GM23338 (cell line): ENCODE measurements around the gene RALBP1.

Source experiments
- EZH2 ChIP-seq: fragments of 200-600 bp; sonication (generic); IDR thresholded peaks from one replicate; pipeline ENCODE4 v1.8.0; 2017; ENCODE audit warnings: antibody characterized with exemption, mild to moderate bottlenecking, low read depth; ENCODE audit not compliant: unreplicated experiment
- POLR2AphosphoS5 ChIP-seq: IDR thresholded peaks from 2 replicates; pipeline ENCODE4 v1.6.1; 2016; ENCODE audit warnings: antibody characterized with exemption, low read depth
- TF ChIP-seq, protein P1 (sequence below), 2 experiments: fragments of 200-600 bp in 1 of 2; sonication (generic) in 1 of 2; conservative IDR thresholded peaks; 2 replicates each; pipeline versions ENCODE4 v1.5.1 to v1.6.1; 2016 to 2017; ENCODE audit warnings: antibody characterized with exemption in 2 of 2, low read depth in 2 of 2, mild to moderate bottlenecking in 2 of 2, moderate library complexity in 1 of 2
- TF ChIP-seq, protein P2 (sequence below): IDR thresholded peaks from one replicate; pipeline ENCODE4 v1.6.1; 2018; ENCODE audit warnings: antibody characterized with exemption; ENCODE audit not compliant: unreplicated experiment

DNA sequence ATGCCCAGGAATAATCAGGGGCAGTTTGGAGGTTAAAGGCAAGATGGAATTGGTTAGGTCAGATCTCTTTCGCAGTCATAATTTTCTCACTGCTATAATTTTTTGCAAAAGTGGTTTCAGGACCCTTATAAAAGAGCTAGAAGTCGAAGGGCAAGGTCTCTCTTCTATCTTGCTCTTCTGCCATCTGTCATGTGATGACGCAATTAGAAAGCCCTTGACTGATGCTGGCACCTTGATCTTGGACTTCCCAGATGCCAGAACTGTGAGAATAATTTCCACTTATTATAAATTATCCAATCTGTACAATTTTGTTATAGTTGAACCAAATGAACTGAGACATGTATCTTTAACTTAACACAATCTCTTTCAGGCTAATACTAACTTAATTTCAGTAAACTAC is 6.3 kb upstream of the RALBP1 start:
- TF ChIP-seq, protein P1, sequence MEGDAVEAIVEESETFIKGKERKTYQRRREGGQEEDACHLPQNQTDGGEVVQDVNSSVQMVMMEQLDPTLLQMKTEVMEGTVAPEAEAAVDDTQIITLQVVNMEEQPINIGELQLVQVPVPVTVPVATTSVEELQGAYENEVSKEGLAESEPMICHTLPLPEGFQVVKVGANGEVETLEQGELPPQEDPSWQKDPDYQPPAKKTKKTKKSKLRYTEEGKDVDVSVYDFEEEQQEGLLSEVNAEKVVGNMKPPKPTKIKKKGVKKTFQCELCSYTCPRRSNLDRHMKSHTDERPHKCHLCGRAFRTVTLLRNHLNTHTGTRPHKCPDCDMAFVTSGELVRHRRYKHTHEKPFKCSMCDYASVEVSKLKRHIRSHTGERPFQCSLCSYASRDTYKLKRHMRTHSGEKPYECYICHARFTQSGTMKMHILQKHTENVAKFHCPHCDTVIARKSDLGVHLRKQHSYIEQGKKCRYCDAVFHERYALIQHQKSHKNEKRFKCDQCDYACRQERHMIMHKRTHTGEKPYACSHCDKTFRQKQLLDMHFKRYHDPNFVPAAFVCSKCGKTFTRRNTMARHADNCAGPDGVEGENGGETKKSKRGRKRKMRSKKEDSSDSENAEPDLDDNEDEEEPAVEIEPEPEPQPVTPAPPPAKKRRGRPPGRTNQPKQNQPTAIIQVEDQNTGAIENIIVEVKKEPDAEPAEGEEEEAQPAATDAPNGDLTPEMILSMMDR (conservative IDR thresholded peaks at IDR 0.05; ENCODE audit: low read depth in 2 of 2): no peak
- TF ChIP-seq, protein P2, sequence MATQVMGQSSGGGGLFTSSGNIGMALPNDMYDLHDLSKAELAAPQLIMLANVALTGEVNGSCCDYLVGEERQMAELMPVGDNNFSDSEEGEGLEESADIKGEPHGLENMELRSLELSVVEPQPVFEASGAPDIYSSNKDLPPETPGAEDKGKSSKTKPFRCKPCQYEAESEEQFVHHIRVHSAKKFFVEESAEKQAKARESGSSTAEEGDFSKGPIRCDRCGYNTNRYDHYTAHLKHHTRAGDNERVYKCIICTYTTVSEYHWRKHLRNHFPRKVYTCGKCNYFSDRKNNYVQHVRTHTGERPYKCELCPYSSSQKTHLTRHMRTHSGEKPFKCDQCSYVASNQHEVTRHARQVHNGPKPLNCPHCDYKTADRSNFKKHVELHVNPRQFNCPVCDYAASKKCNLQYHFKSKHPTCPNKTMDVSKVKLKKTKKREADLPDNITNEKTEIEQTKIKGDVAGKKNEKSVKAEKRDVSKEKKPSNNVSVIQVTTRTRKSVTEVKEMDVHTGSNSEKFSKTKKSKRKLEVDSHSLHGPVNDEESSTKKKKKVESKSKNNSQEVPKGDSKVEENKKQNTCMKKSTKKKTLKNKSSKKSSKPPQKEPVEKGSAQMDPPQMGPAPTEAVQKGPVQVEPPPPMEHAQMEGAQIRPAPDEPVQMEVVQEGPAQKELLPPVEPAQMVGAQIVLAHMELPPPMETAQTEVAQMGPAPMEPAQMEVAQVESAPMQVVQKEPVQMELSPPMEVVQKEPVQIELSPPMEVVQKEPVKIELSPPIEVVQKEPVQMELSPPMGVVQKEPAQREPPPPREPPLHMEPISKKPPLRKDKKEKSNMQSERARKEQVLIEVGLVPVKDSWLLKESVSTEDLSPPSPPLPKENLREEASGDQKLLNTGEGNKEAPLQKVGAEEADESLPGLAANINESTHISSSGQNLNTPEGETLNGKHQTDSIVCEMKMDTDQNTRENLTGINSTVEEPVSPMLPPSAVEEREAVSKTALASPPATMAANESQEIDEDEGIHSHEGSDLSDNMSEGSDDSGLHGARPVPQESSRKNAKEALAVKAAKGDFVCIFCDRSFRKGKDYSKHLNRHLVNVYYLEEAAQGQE: no peak
- no peak for TF ChIP-seq POLR2AphosphoS5
- TF ChIP-seq EZH2: no peak
